ENCODE data around the gene ALDH1L1. TPM values are rescaled to one million over a fixed set of nuclear protein-coding genes. Genes with fewer than 3 reads are reported as not detected.

Gene ALDH1L1
- total RNA-seq, 1 experiment from 2014 or later, result not detected

DNA sequence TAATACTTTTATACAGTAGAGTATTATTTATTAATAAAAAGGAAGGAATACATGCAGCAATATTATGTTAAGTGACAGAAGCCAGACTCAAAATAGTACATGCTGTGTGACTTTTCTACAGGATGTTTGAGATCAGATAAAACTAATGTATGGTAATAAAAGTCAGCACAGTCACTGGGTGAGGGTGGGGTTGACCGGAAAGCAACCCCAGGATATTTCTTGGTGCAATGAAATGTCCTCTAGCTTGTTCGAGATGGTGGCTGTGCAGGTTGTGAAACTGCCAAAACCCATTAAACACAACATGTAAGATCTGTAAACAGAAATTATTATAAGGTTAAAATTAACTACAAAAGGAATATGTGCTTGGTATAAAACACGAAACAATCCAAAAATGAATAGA is 20.8 kb upstream of the ALDH1L1 start:
- H3K36me3 ChIP-seq (ENCODE audit: low read depth, low read length), result no peaks in the 10 kb centered on the region
- POLR2A ChIA-PET (ENCODE audit: unreplicated experiment), result no interaction called here
- intact Hi-C loops (cut with micrococcal nuclease), result no loop called here
- no peaks in the 10 kb centered on the region for H3K27me3 ChIP-seq (ENCODE audit: low read length)
- H3K9me2 ChIP-seq (replicated peaks; ENCODE audit: low read length), result no peaks in the 10 kb centered on the region
- no peaks in the 10 kb centered on the region for H3K9me3 ChIP-seq (ENCODE audit: low read length)
- no peak overlapping the region for H3K4me3 ChIP-seq (ENCODE audit: low read length)
- H3K9ac ChIP-seq (ENCODE audit: low read length), result no peak overlapping the region
- DNase-seq, result peak; percentile 4
- H3K4me2 ChIP-seq (ENCODE audit: low read length), result no peak overlapping the region
- H3K4me1 ChIP-seq (ENCODE audit: insufficient read depth, low read length), result no peaks in the 10 kb centered on the region
- H3K79me2 ChIP-seq (ENCODE audit: low read length), result no peaks in the 10 kb centered on the region
- no peaks in the 10 kb centered on the region for H3F3A ChIP-seq (ENCODE audit: low read length, unreplicated experiment)
- H3K27ac ChIP-seq (ENCODE audit: low read length), result no peak overlapping the region
- H4K20me1 ChIP-seq (ENCODE audit: low read length), result no peaks in the 10 kb centered on the region
- CTCF ChIA-PET, result no interaction called here
- TF ChIP-seq, protein P1, sequence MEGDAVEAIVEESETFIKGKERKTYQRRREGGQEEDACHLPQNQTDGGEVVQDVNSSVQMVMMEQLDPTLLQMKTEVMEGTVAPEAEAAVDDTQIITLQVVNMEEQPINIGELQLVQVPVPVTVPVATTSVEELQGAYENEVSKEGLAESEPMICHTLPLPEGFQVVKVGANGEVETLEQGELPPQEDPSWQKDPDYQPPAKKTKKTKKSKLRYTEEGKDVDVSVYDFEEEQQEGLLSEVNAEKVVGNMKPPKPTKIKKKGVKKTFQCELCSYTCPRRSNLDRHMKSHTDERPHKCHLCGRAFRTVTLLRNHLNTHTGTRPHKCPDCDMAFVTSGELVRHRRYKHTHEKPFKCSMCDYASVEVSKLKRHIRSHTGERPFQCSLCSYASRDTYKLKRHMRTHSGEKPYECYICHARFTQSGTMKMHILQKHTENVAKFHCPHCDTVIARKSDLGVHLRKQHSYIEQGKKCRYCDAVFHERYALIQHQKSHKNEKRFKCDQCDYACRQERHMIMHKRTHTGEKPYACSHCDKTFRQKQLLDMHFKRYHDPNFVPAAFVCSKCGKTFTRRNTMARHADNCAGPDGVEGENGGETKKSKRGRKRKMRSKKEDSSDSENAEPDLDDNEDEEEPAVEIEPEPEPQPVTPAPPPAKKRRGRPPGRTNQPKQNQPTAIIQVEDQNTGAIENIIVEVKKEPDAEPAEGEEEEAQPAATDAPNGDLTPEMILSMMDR (conservative IDR thresholded peaks at IDR 0.05; ENCODE audit: low read depth, low read length), result no peak
- no peak for TF ChIP-seq EZH2 (IDR thresholded peaks at IDR 0.05; ENCODE audit: low read length, unreplicated experiment)
- no peak for TF ChIP-seq EZH2phosphoT487 (IDR thresholded peaks at IDR 0.05; ENCODE audit: borderline replicate concordance, low read length)
- H2AFZ ChIP-seq (ENCODE audit: low read length), result no peak overlapping the region
- ATAC-seq, result peak; percentile 45; the same call in 1 of the 2 replicates
- no TSS peak for BruUV-seq (replicated peaks)

DNA sequence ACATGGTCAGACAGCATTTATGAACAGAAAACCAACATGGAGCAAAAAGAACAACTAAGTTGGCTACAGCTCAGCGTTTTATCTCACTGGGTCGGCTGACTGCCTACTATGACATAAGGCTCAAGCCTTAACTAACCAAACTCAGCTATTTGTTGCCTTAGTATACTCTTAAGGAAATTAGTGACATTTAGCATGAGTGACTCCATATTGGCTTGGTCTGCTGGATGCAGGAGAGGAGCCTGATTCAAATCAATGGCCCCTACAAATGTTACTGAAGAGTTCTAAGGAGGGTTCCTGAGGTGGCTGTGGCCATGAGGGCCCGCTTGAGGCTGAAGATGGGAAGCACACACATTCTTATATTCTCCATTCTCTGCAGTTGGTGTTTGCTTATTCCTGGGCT is 20.1 kb upstream of the ALDH1L1 start:
- Histone ChIP-seq H4K20me1 (ENCODE audit: low read length) (no peaks in the 10 kb centered on the region), H3K9me2 (replicated peaks; ENCODE audit: low read length) (no peaks in the 10 kb centered on the region), H3K9me3 (ENCODE audit: low read length) (no peaks in the 10 kb centered on the region), H3K9ac (ENCODE audit: low read length) (no peak overlapping the region), H3K79me2 (ENCODE audit: low read length) (no peaks in the 10 kb centered on the region), H3K27me3 (ENCODE audit: low read length) (no peaks in the 10 kb centered on the region), H3F3A (ENCODE audit: low read length, unreplicated experiment) (no peaks in the 10 kb centered on the region), H3K27ac (ENCODE audit: low read length) (no peak overlapping the region), H3K36me3 (ENCODE audit: low read depth, low read length) (no peaks in the 10 kb centered on the region), H2AFZ (ENCODE audit: low read length) (no peak overlapping the region), H3K4me2 (ENCODE audit: low read length) (no peak overlapping the region), H3K4me1 (ENCODE audit: insufficient read depth, low read length) (no peaks in the 10 kb centered on the region), H3K4me3 (ENCODE audit: low read length) (no peak overlapping the region)
- CTCF ChIA-PET, result no interaction called here
- no TSS peak for BruUV-seq (replicated peaks)
- no peak for DNase-seq
- intact Hi-C loops (cut with micrococcal nuclease), result no loop called here
- POLR2A ChIA-PET (ENCODE audit: unreplicated experiment), result no interaction called here
- TF ChIP-seq, protein P1 (conservative IDR thresholded peaks at IDR 0.05; ENCODE audit: low read depth, low read length), result no peak
- TF ChIP-seq EZH2phosphoT487 (IDR thresholded peaks at IDR 0.05; ENCODE audit: borderline replicate concordance, low read length) (no peak), EZH2 (IDR thresholded peaks at IDR 0.05; ENCODE audit: low read length, unreplicated experiment) (no peak)
- no peak for ATAC-seq

DNA sequence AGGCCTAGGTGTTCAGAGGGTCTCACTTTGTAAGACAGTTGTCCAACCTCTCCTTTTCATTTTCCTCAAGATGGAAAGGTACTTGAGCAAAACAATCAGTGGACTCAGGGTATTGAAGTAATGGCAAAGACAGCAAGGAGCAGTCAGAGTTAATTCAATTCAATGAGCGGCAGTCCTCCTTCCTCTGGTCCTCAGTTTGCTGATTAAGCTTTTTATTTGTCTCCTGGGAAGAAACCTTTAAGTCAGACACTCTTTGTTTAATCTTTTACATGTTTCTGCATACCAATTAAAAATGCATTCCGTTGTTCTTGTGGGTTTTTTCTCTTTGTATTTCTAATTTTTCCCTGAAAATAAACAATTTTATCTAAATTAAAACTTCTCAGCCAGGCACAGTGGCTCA is 18.9 kb upstream of the ALDH1L1 start:
- Histone ChIP-seq H3K9ac (ENCODE audit: low read length) (no peak overlapping the region), H3K4me1 (ENCODE audit: insufficient read depth, low read length) (no peaks in the 10 kb centered on the region), H3F3A (ENCODE audit: low read length, unreplicated experiment) (no peaks in the 10 kb centered on the region), H3K27ac (ENCODE audit: low read length) (no peak overlapping the region), H3K79me2 (ENCODE audit: low read length) (no peaks in the 10 kb centered on the region), H3K4me2 (ENCODE audit: low read length) (no peak overlapping the region), H3K9me3 (ENCODE audit: low read length) (peaks cover 9% of the 10 kb centered on the region; the same call in 1 of the 2 replicates), H2AFZ (ENCODE audit: low read length) (no peak overlapping the region), H3K27me3 (ENCODE audit: low read length) (no peaks in the 10 kb centered on the region), H3K4me3 (ENCODE audit: low read length) (no peak overlapping the region), H3K36me3 (ENCODE audit: low read depth, low read length) (no peaks in the 10 kb centered on the region; the same call in 1 of the 2 replicates), H4K20me1 (ENCODE audit: low read length) (no peaks in the 10 kb centered on the region), H3K9me2 (replicated peaks; ENCODE audit: low read length) (no peaks in the 10 kb centered on the region)
- TF ChIP-seq EZH2phosphoT487 (IDR thresholded peaks at IDR 0.05; ENCODE audit: borderline replicate concordance, low read length) (no peak), EZH2 (IDR thresholded peaks at IDR 0.05; ENCODE audit: low read length, unreplicated experiment) (no peak)
- TF ChIP-seq, protein P1 (conservative IDR thresholded peaks at IDR 0.05; ENCODE audit: low read depth, low read length), result no peak
- BruUV-seq (replicated peaks), result no TSS peak
- intact Hi-C loops (cut with micrococcal nuclease), result no loop called here
- ATAC-seq (no peak), DNase-seq (no peak)
- ChIA-PET CTCF (no interaction called here), POLR2A (ENCODE audit: unreplicated experiment) (no interaction called here)

Data from PC-3 (cell line).